Measurements from ENCODE around the gene CDH23.

- TF ChIP-seq ZNF274 (IDR thresholded peaks at IDR 0.05; ENCODE audit: low read depth, low read length) (no peak), YY1 (IDR thresholded peaks at IDR 0.05; ENCODE audit: insufficient read depth, insufficient read length) (no peak), SUZ12 (IDR thresholded peaks at IDR 0.05; ENCODE audit: extremely low read depth, insufficient read depth, insufficient read length) (no peak)
Measured at GRCh38 chr10:71494476-71494875, 97.8 kb downstream of the CDH23 start.

All from NT2/D1 (cell line).